Stimulated activated effector memory CD8-positive, alpha-beta T cell treated with anti-CD3 and anti-CD28 coated beads, Interleukin-12 subunit alpha, Interleukin-12 subunit beta, amount 100 ng/mL, for 72 hours (primary cell): ENCODE data around the gene CMBL.
"Not testable (repeated sequence)": the region's sequence is repeated elsewhere in the genome, so short reads cannot be mapped to it uniquely, and the experiment has no call there.

Experiments used
- ATAC-seq: fragments of 150-1000 bp; cut with Tn5 transposase; 2 replicates; pipeline ENCODE4 v1.10.0; 2021
- DNase-seq, 2 donors: peaks; one replicate each; pipeline ENCODE4 v3.0.0; 2021 to 2022; ENCODE audit warnings: low spot score in 2 of 2
- H3K27ac Mint-ChIP-seq: one replicate; pipeline ENCODE4 v1.8.0; 2022; ENCODE audit warnings: mild to moderate bottlenecking, mixed read lengths
- H3K36me3 Mint-ChIP-seq: one replicate; pipeline ENCODE4 v1.8.0; 2022; ENCODE audit warnings: mild to moderate bottlenecking, mixed read lengths
- H3K4me1 Mint-ChIP-seq: one replicate; pipeline ENCODE4 v1.8.0; 2022; ENCODE audit warnings: mixed read lengths
- H3K4me3 Mint-ChIP-seq: one replicate; pipeline ENCODE4 v1.8.0; 2022; ENCODE audit warnings: mild to moderate bottlenecking, mixed read lengths
- H3K9me3 Mint-ChIP-seq: one replicate; pipeline ENCODE4 v1.8.0; 2022; ENCODE audit warnings: mixed read lengths

CMBL gene

DNA sequence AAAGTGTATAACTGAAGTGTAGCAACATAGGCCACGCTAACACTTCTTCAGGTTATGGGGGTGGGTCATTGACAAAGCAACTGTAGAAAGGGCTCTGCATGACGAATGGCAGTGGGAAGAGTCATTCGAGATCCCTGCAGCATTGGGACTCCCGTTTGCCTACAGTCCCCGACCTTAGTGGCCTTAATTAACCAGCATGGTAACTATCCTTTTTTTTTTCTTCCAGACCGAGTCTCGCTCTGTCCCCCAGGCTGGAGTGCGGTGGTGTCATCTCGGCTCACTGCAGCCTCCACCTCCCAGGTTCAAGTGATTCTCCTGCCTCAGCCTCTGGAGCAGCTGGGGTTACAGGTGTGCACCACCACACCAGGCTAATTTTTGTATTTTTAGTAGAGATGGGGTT, 14.2 kb upstream of the CMBL start:
- DNase-seq (no peak), ATAC-seq (no peak)
- Mint-ChIP-seq H3K4me1 (no peaks in the 10 kb centered on the region), H3K27ac (no peak overlapping the region), H3K4me3 (no peak overlapping the region), H3K36me3 (no peaks in the 10 kb centered on the region), H3K9me3 (no peaks in the 10 kb centered on the region)

DNA sequence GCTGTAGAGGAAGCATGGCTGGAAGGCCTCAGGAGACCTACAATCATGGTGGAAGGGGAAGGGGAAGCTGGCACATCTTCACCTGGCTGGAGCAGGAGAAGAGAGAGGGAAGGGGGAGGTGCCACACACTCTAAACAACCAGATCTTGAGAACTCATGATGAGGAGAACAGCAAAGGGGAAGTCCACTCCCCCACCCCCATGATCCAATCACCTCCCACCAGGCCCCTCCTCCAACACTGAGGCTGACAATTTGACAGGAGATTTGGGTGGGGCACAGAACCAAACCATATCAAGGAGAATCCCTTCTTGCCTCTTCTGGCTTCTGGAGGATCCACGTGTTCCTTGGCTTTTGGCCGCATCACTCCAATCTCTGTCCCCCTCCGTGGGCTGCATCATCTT, 13.1 kb upstream of the CMBL start:
- ATAC-seq (no peak), DNase-seq (no peak)
- Mint-ChIP-seq H3K4me3 (no peak overlapping the region), H3K27ac (no peak overlapping the region), H3K36me3 (no peaks in the 10 kb centered on the region), H3K4me1 (no peaks in the 10 kb centered on the region), H3K9me3 (no peaks in the 10 kb centered on the region)

DNA sequence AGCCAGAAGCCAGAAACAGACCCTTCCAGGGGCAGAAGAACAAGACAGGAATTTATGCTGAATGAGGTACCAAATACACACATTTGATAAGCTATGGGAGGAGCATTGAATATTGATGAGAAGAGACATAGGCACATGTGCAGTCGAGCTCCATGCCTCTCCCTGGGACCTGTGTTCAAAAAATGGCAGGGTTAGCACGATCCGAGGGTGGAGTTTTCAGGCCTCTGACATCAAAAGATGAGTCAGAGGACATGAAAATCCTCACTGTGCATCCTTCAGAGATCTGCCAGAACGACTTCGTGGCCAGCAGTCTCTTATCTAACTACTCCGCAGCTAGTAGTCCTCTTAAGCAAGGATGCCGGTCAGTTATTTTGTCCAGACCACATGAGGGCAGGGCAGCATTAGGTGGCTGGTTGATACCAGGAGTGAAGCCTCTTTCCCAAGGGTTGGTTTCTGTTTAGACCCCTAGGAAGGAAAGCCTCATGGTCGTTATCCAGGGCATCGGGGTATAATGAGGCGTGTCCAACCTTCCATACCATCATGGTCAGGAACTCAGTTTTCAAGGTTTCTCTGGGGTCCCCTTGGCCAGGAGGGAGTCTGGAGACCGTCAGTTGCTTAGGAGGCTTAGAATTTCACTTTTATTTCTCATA, 11.6 kb upstream of the CMBL start:
- H3K4me1 Mint-ChIP-seq, result no peaks in the 10 kb centered on the region
- ATAC-seq (no peak), DNase-seq (no peak)
- no peak overlapping the region for H3K27ac Mint-ChIP-seq
- no peaks in the 10 kb centered on the region for H3K9me3 Mint-ChIP-seq
- no peaks in the 10 kb centered on the region for H3K36me3 Mint-ChIP-seq
- no peak overlapping the region for H3K4me3 Mint-ChIP-seq

DNA sequence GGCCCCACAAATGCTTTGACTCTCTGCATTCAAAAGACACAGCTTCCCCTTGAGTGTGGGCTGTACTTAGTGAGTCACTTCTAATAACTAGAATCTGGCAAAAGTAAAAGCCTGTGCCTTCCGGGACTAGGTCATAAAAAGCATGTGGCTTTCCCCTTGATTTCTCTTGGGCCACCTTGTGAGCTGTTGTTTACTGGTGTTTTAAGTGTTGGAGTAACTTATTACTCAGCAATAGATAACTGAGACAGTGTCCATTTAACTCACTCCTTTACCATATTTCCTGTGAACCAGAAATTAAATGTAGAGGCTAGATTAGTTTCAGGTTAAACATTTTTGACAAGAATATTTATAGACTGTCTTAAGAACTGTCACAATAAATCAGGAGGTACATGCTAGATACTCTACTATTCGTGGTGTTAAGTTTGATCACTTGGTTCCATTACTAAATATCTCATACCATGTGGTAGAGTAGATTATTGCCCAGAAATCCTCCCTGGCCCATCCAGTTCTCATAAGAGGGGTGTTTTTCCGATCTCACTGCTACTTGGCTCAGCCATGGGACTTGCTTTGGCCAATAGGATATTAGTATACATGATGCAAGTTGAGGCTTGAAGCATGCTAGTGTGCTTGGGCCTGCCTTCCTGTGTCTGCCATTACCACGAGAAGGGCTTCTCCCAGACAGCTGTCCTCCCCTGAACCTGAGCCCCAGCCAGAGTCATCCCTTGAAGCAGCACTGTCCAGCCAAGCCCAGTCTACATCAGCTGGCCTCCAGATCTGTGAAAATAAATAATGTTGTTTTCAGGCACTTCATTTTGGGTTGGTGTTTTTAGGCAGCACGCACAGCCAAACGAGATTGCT, 10.4 kb upstream of the CMBL start:
- peak; percentile 94 for ATAC-seq

DNA sequence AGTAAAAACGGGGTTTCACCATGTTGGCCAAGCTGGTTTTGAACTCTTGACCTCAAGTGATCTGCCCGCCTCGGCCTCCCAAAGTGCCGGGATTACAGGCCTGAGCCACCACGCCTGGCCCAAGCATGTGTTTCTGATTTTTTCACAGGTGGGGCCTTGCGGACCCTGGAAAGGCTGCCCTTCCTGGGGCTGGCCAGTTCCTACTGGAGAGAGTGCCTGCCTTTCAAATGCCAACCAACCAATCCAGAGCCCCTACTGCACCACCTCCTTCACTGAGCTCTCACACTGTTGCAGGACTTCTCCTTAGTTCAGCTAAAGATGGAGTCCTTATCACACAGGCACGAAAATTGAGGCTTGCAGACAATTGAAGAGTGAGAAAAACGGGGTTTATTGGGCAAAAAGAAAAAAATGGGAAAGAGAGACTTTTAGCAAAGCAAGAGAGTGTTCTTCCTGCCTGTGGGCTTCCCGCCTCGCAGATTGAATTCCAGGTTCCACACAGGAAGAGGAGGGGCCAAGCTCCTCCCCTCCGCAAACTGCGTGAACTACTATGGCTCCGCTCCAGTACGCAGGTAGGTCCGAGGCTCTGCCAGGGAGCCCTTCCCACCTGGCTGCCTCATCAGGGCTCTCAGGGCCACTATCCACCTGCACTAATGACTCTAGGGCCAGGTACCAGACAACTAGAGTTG, 8.3 kb upstream of the CMBL start:
- ATAC-seq, result no peak
- Mint-ChIP-seq H3K4me3 (no peak overlapping the region), H3K9me3 (no peaks in the 10 kb centered on the region), H3K36me3 (no peaks in the 10 kb centered on the region), H3K4me1 (peaks cover 3% of the 10 kb centered on the region), H3K27ac (no peak overlapping the region)
- no peak for DNase-seq

More for the DNA sequence above, 10.4 kb upstream of the CMBL start:
- no peak for DNase-seq
- no peak overlapping the region for H3K27ac Mint-ChIP-seq
- no peaks in the 10 kb centered on the region for H3K4me1 Mint-ChIP-seq
- no peak overlapping the region for H3K4me3 Mint-ChIP-seq
- no peaks in the 10 kb centered on the region for H3K36me3 Mint-ChIP-seq
- no peaks in the 10 kb centered on the region for H3K9me3 Mint-ChIP-seq

DNA sequence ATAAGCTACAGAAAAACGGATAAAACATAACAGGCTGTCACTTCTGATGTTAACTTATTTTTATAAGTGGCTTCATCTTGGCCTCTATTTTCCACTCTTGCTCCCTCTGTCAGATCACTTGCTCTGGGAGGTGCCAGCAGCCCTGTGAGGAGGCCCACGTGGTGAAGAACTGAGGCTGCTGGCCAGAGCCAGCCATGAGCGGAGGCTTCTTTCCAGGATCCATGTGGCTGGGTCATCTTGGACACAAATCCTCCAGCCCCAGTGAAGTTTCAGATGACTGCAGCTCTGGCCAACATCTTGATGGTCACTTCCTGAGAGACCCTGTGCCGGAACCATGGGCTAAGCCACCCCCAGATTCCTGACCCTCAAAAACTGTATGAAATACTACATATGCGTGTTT, 7.5 kb upstream of the CMBL start:
- ATAC-seq, result no peak
- Mint-ChIP-seq H3K4me1 (peaks cover 7% of the 10 kb centered on the region), H3K36me3 (no peaks in the 10 kb centered on the region), H3K27ac (no peak overlapping the region), H3K4me3 (no peak overlapping the region), H3K9me3 (no peaks in the 10 kb centered on the region)
- no peak for DNase-seq

DNA sequence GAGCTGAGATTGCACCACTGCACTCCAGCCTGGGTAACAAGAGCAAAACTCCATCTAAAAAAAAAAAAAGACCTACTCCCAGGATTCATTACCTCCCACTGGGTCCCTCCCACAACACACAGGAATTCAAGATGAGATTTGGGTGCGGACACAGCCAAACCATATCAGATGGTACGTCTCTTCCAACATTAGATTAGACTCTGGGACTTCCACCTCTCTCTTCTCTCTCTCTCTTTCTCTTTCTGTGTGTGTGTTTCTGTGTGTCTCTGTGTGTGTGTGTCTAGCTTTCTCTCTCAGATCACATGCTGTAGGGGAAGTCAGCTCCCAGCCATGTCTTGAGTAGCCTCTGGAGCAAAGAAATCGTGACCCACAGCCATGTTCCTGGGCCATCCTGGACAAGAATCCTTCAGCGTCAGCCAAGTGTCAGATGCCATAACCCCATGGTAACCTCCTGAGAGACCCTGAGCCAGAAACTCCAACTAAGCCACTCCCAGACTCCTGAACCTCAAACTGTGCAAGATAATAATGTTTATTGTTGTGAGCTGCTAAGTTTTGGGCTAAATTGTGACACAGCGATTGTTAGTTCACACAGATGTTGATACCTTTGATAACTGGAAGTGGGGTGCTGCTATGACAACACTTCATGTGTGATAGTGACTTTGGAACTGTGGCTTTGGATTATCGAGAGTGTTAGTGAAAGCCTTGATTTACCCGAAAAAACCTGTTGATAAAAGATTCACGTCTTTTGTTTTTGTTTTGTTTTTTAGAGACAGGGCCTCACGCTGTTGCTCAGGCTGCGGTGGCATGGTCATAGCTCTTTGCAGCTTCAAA, 4.1 kb upstream of the CMBL start:
- Mint-ChIP-seq H3K36me3 (no peaks in the 10 kb centered on the region), H3K27ac (no peak overlapping the region), H3K9me3 (no peaks in the 10 kb centered on the region), H3K4me3 (no peak overlapping the region), H3K4me1 (peaks cover 12% of the 10 kb centered on the region)
- DNase-seq, result no peak
- no peak for ATAC-seq

DNA sequence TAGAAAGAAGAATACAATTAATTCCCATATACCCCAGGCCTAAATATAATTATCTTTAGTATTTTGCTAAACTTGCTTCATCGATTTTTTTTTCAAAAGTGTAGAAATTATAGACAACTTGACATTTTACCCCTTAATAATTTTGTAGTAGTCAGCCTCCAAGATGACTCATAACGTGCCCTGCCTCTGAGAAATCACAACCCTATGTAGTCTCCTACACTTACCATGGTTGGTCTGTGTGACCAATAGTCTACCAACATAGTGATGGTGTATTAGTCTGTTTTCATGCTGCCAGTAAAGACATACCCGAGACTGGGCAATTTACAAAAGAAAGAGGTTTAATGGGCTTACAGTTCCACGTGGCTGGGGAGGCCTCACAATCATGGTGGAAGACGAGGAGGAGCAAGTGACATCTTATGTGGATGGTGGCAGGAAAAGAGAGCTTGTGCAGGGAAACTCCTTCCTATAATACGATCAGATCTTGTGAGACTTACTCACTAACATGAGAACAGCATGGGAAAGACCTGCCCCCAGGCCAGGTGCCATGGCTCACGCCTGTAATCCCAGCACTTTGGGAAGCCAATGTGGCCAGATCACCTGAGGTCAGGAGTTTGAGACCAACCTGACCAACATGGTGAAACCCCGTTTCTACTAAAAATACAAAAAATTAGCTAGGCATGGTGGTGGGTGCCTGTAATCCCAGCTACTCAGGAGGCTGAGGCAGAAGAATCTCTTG, 3.3 kb upstream of the CMBL start:
- ATAC-seq, result peak; percentile 91

DNA sequence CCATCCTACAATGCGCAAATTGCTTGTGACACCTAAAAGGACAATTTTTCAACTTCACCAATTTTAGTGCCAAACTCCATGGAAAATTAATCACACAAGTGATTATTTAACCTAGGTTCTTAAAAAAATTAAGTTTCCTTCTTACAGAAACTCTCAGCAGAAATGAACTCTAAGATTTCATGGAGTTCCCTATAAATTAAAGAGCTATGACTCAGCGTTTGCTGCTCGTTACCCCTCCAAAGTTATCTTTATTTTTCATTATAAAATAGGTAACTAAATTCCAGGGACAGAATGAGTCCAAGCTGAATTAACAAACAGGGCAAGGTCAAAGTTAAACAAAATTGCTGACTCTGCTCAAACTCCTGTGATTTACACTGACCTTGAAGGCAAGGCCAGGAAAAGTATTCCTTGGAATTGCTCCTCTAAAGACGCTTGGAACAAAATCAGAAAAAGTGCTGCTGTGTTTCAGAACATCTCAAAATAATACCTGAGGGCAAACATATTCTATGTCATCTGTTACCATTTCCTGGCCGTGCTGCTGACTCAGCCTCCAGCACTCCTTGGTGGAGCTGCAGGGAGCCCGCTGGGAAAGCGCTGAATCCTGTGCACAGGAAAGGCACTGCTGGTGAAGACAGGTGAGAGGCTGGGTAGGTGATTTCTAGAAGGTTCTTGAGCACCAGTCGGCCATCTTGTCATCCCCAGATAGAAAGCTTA, 2.5 kb upstream of the CMBL start:
- H3K27ac Mint-ChIP-seq, result no peak overlapping the region
- ATAC-seq (no peak), DNase-seq (no peak)
- no peaks in the 10 kb centered on the region for H3K9me3 Mint-ChIP-seq
- H3K36me3 Mint-ChIP-seq, result no peaks in the 10 kb centered on the region
- no peak overlapping the region for H3K4me3 Mint-ChIP-seq
- peaks cover 12% of the 10 kb centered on the region for H3K4me1 Mint-ChIP-seq

More for the DNA sequence above, 3.3 kb upstream of the CMBL start:
- not testable (repeated sequence) for H3K9me3 Mint-ChIP-seq, H3K4me3 Mint-ChIP-seq, H3K27ac Mint-ChIP-seq, H3K36me3 Mint-ChIP-seq, DNase-seq
- peaks cover 12% of the 10 kb centered on the region for H3K4me1 Mint-ChIP-seq

DNA sequence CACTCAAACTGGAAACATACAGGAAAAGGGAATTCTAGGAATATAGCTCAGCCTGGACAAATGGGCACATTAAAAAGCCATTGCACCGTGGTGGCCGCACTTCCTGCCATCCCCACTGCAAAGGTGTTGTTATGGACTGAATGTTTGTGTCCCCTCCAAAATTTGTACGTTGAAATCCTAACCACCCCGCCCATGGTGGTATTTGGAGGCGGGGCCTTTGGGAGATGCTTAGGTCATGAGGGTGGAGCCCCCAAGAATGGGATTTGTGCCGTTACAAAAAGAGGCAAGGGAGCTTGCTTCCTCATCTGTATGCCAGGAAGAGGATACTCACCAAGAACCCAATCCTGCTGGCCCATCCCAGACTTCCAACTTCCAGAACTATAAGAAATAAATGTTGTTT, 1.1 kb upstream of the CMBL start:
- Mint-ChIP-seq H3K4me3 (peak overlapping the region; percentile 78), H3K36me3 (no peaks in the 10 kb centered on the region)

DNA sequence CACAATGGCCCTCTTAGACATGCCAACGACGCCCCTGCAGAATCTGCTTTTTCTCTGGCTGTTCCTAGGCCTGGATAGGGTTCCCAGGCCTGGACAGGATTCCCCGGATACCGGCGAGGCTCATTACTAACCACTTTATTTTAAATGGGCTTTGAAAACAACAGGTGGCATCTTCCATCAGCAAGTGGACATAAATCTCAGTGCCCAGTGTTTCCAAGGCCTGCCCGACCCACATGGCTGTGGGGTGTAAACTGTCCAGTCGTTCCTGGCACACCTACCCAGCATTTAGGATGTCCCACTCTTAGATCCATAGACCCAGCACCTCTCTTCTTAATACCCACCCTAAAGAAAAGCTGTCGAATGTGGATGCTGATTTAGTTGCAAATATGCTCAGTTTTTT, 896 bp downstream of the CMBL start:
- Mint-ChIP-seq H3K27ac (no peak overlapping the region), H3K36me3 (no peaks in the 10 kb centered on the region), H3K4me3 (peak overlapping the region; percentile 78), H3K9me3 (no peaks in the 10 kb centered on the region), H3K4me1 (peaks cover 12% of the 10 kb centered on the region)
- ATAC-seq (no peak), DNase-seq (no peak)

More for the DNA sequence above, 1.1 kb upstream of the CMBL start:
- Mint-ChIP-seq H3K27ac (no peak overlapping the region), H3K4me1 (peaks cover 12% of the 10 kb centered on the region), H3K9me3 (no peaks in the 10 kb centered on the region)
- DNase-seq, result no peak
- no peak for ATAC-seq

DNA sequence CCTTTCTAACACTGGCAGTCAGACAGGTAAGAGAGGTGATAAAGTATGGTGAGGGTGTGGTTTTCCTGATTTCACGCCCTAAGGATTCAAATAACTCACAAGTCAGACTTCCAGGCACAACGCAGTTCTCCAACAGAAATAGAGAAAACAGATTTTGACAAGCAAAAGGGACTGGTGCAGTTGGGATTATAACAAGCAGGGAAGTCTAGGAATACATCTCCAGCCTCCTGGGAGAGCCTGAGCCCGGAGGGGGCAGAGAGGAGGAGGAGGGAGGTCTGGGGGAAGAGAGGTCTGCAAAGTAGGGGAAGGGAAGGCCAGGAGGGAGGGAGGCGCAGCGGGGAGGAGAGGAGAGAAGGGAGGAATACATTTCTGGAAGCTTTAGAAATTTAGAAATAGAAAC, 1.6 kb downstream of the CMBL start:
- no peaks in the 10 kb centered on the region for H3K36me3 Mint-ChIP-seq
- ATAC-seq, result no peak
- no peak overlapping the region for H3K4me3 Mint-ChIP-seq
- H3K27ac Mint-ChIP-seq, result no peak overlapping the region
- H3K4me1 Mint-ChIP-seq, result peaks cover 11% of the 10 kb centered on the region
- no peaks in the 10 kb centered on the region for H3K9me3 Mint-ChIP-seq
- DNase-seq, result no peak

DNA sequence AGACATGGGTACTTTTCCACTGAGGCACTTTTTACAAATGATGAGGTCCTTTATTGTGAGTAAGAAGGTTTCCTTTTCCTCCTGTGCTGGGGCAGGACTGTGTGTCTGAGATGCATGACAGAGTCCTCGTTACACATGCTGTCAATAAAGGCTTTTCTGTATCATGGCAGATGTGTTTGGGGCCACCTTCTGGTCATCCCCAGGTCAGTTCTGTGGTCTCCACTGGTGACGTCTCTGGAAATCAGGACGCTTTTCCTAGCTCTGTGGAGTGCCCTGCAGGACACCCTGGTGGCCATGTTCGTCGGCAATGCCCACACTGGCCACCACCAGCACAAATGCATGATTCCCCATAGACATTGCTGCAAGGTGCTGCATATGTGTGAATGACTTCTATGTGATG, 2.8 kb downstream of the CMBL start:
- Mint-ChIP-seq H3K36me3 (no peaks in the 10 kb centered on the region), H3K9me3 (no peaks in the 10 kb centered on the region), H3K27ac (no peak overlapping the region), H3K4me1 (peaks cover 6% of the 10 kb centered on the region), H3K4me3 (no peak overlapping the region)
- no peak for DNase-seq
- ATAC-seq, result no peak

DNA sequence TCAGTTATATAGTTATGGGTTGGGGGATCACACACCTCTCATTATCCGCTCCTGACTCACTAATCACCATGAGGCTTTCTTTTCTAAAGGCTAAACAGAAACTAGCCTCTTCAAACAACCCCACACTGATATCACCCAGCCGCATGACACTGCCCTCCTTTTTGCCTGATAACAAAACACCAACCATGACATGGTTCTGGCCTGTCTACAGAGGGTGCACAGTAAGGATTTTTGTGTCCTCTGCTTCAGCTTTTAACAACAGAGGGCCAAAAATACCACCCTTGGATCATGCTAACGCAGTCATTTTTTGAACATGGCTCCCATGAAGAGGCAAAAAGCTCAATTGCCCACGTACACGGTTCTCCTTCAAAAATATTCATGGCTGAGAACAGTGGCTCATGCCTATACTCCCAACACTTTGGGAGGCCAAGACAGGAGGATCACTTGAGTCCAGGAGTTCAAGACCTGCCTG, 4.0 kb downstream of the CMBL start:
- no peak for ATAC-seq
- Mint-ChIP-seq H3K27ac (no peak overlapping the region), H3K36me3 (no peaks in the 10 kb centered on the region), H3K4me3 (no peak overlapping the region), H3K9me3 (no peaks in the 10 kb centered on the region), H3K4me1 (peaks cover 6% of the 10 kb centered on the region)
- no peak for DNase-seq
